ENCODE data around the gene CEP63. TPM values are rescaled to one million over a fixed set of nuclear protein-coding genes. Genes with fewer than 3 reads are reported as not detected.

Gene CEP63
- total RNA-seq, 1 donor from 2014 or later, result 24.6 TPM

DNA sequence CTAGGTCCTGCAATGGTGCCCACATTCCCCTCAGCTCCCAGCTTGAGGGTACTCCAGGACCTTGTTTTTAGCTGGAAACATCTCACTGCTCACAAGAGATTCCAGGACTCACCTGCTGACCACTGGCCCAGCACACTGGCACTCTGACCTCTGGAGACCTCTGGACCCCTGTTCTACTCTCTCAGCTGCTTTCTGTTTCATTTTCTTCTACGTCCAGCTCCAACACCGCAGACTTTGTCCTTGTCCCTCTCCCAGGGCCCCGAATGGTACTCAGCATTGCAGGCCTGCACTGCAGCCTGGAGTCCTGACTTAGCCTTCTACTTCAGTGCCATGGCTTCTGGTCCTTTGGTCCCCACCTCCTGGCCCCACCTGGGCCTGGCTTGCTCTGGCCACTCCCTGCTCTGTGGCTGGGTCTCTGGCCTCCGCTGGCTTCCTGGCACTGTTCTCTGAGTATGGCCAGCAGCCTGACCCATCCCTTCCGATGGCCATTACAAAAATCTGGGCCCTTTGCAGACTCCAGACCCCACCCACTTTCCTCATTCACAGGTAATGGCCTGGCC, 137.0 kb downstream of the CEP63 start:
- ChIA-PET CTCF (no interaction called here), POLR2A (no interaction called here)
- Mint-ChIP-seq H3K4me3 (no peak overlapping the region), H3K27ac (no peak overlapping the region), H3K36me3 (ENCODE audit: low read depth) (no peaks in the 10 kb centered on the region), H3K27me3 (no peaks in the 10 kb centered on the region), H3K9me3 (no peaks in the 10 kb centered on the region), H3K4me1 (no peaks in the 10 kb centered on the region)
- no peak for ATAC-seq (ENCODE audit: low read depth)
- TF ChIP-seq, protein P1, sequence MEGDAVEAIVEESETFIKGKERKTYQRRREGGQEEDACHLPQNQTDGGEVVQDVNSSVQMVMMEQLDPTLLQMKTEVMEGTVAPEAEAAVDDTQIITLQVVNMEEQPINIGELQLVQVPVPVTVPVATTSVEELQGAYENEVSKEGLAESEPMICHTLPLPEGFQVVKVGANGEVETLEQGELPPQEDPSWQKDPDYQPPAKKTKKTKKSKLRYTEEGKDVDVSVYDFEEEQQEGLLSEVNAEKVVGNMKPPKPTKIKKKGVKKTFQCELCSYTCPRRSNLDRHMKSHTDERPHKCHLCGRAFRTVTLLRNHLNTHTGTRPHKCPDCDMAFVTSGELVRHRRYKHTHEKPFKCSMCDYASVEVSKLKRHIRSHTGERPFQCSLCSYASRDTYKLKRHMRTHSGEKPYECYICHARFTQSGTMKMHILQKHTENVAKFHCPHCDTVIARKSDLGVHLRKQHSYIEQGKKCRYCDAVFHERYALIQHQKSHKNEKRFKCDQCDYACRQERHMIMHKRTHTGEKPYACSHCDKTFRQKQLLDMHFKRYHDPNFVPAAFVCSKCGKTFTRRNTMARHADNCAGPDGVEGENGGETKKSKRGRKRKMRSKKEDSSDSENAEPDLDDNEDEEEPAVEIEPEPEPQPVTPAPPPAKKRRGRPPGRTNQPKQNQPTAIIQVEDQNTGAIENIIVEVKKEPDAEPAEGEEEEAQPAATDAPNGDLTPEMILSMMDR (IDR thresholded peaks at IDR 0.05), result no peak
- intact Hi-C loops (cut with micrococcal nuclease), result no loop called here
- DNase-seq, result no peak

DNA sequence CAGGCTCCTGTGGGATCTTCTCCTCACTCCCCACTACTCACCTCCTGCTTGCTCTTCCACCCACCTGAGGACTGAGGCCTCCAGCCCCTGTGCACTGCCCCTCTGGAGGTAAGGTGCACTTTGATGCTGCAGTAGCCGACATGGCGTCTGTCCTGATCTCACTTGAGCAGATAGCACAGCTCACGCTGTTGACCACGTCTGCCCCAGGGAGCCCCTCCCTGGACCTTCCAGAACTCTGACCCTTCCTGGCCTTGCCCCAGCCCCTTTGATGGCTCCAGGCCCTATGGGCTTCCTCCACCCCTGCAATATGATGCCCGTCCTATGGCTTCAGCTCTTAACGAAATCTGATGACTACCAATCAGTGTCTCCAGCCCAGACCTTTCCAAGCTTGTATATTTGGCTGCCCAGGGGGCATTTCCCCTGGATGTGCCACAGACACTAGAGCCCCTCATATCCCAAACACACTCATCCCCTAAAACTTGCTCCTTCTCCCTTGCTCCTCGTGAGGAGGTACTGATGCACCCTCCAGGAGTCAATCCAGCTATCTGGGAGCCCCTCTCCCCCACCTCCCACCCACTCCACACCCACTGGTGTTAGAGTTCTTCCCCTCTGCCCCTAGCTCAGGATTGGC, 137.9 kb downstream of the CEP63 start:
- no peaks in the 10 kb centered on the region for H3K27me3 Mint-ChIP-seq

More for the DNA sequence above, 137.9 kb downstream of the CEP63 start:
- H3K27ac Mint-ChIP-seq, result no peak overlapping the region
- no peaks in the 10 kb centered on the region for H3K4me1 Mint-ChIP-seq
- ATAC-seq (ENCODE audit: low read depth) (no peak), DNase-seq (no peak)
- ChIA-PET CTCF (no interaction called here), POLR2A (interaction anchor here (0.7 kb wide), 1 partner anchor 188 kb away, joined by 3 read pairs; no protein-coding TSS in a partner anchor)
- TF ChIP-seq, protein P1 (IDR thresholded peaks at IDR 0.05), result no peak
- H3K36me3 Mint-ChIP-seq (ENCODE audit: low read depth), result no peaks in the 10 kb centered on the region
- intact Hi-C loops (cut with micrococcal nuclease), result no loop called here
- H3K9me3 Mint-ChIP-seq, result no peaks in the 10 kb centered on the region
- no peak overlapping the region for H3K4me3 Mint-ChIP-seq

Other genes starting within 250 kb of the CEP63 start
- 34.0 and 38.8 TPM in 2 replicates for gene RYK, start 235.2 kb upstream of the CEP63 start, total RNA-seq
- gene AMOTL2, start 111.6 kb upstream of the CEP63 start, total RNA-seq, result not detected in 2 replicates
- gene ANAPC13, start 72 bp upstream of the CEP63 start, total RNA-seq, result 27.5 and 31.3 TPM in 2 replicates
- not detected in 2 replicates for gene KY, start 165.0 kb downstream of the CEP63 start, total RNA-seq

All from activated B cell treated with CpG ODN at 0.5 μM for 24 hours (primary cell).